ENCODE measurements around the gene STXBP3. TPM values are rescaled to one million over a fixed set of nuclear protein-coding genes. Genes with fewer than 3 reads are reported as not detected.
A peak's percentile ranks its signal among the peaks of the same experiment; 100 is the strongest.

STXBP3 gene
- total and polyA plus RNA-seq, 2 of the 13 experiments (the other 11 are each of a cell fraction or from before 2014, with no cell fraction given): 13.0 to 20.8 TPM

- TF ChIP-seq PATZ1 (CRISPR knock-in tag; IDR thresholded peaks at IDR 0.05) (peak; percentile 31; the same call in 1 of the 2 replicates), FOXA3 (CRISPR knock-in tag; IDR thresholded peaks at IDR 0.05) (no peak), IRX3 (CRISPR knock-in tag; IDR thresholded peaks at IDR 0.05; ENCODE audit: borderline replicate concordance, low read depth) (0 out of 2 replicates have a peak, but pooled peaks have one; percentile 7), CSRNP1 (CRISPR knock-in tag; IDR thresholded peaks at IDR 0.05) (no peak), ZNF556 (CRISPR knock-in tag; IDR thresholded peaks at IDR 0.05; ENCODE audit: borderline replicate concordance) (no peak), PREB (CRISPR knock-in tag; IDR thresholded peaks at IDR 0.05) (no peak), SATB2 (CRISPR knock-in tag; IDR thresholded peaks at IDR 0.05) (no peak; the same call in 1 of the 2 replicates), PITX1 (CRISPR knock-in tag; IDR thresholded peaks at IDR 0.05) (no peak), PAX8 (CRISPR knock-in tag; IDR thresholded peaks at IDR 0.05; ENCODE audit: borderline replicate concordance) (no peak), RFX1 (IDR thresholded peaks at IDR 0.05) (no peak), ZNF629 (CRISPR knock-in tag; conservative IDR thresholded peaks at IDR 0.05) (no peak), ETV5 (CRISPR knock-in tag; IDR thresholded peaks at IDR 0.05; ENCODE audit: borderline replicate concordance) (peak; percentile 30; the same call in 1 of the 2 replicates), ZNF230 (CRISPR knock-in tag; IDR thresholded peaks at IDR 0.05) (0 out of 2 replicates have a peak, but pooled peaks have one; percentile 0), ZNF747 (CRISPR knock-in tag; IDR thresholded peaks at IDR 0.05; ENCODE audit: borderline replicate concordance) (no peak), ZNF672 (CRISPR knock-in tag; IDR thresholded peaks at IDR 0.05) (no peak), NFYB (CRISPR knock-in tag; IDR thresholded peaks at IDR 0.05) (peak; percentile 47; the same call in 1 of the 2 replicates), CREM (IDR thresholded peaks at IDR 0.05) (no peak), CREM (CRISPR knock-in tag; IDR thresholded peaks at IDR 0.05) (no peak), TCF7 (IDR thresholded peaks at IDR 0.05; ENCODE audit: low read depth) (no peak), YEATS4 (CRISPR knock-in tag; IDR thresholded peaks at IDR 0.05; ENCODE audit: borderline replicate concordance) (peak; percentile 19), ZSCAN31 (CRISPR knock-in tag; IDR thresholded peaks at IDR 0.05; ENCODE audit: low read depth) (0 out of 2 replicates have a peak, but pooled peaks have one; percentile 13), REST (IDR thresholded peaks at IDR 0.05; ENCODE audit: borderline replicate concordance in 1 of 2, low read depth in 1 of 2, low read length in 2 of 2) (0 out of 4 replicates have a peak, but pooled peaks of 1 of the 2 experiments have one; percentile 6)
Measured at GRCh38 chr1:108747171-108747850, 837 bp downstream of the STXBP3 start (continued).
